ENCODE results near the gene ENPP1.
A peak's percentile ranks its signal among the peaks of the same experiment; 100 is the strongest.
"Not testable (repeated sequence)": the region's sequence is repeated elsewhere in the genome, so short reads cannot be mapped to it uniquely, and the experiment has no call there.

The ENPP1 gene

DNA sequence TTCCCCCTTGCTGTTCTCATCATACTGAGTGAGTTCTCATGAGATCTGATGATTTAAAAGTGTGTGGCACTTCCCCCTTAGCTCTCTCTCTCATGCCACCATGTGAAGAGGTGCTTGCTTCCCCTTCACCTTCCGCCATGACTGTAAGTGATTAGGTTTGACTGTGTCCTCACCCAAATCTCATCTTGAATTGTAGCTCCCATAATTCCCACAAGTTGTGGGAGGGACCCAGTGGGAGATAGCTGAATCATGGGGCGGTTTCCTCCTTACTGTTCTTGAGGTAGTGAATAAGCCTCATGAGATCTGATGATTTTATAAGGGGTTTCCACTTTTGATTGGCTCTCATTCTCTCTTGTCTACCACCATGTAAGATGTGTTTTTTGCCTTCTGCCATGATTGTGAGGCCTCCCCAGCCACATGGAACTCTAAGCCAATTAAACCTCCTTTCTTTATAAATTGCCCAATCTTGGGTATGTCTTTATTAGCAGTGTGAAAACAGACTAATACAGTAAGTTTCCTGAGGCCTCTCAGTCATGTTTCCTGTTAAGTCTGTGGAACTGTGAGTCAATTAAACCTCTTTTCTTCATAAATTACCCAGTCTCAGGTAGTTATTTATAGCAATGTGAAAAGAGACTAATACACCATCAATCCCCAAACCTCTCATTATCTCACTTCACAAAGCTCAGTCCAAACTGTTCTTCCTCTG, 108.4 kb downstream of the ENPP1 start:
- not testable (repeated sequence) for DNase-seq (ENCODE audit: low spot score)

DNA sequence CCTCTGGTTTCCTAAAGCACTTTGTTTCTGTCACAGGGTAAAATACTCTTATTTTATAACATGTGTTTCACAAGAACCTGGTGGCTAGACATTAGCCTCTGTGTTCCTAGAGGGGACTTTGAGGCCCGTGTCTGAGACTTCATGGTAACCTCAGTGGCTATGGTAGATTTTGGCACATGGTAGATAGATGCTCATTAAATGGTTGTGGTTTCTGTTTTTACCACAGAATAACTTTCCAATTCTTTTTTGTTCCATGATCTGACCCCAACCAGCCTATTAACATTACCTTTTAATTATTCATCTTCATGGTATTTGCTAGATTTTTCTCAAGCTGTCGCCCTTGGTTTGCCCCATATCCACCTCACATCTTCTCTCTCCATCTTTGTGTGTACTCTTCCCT, 109.0 kb downstream of the ENPP1 start:
- DNase-seq (ENCODE audit: low spot score): no peak

DNA sequence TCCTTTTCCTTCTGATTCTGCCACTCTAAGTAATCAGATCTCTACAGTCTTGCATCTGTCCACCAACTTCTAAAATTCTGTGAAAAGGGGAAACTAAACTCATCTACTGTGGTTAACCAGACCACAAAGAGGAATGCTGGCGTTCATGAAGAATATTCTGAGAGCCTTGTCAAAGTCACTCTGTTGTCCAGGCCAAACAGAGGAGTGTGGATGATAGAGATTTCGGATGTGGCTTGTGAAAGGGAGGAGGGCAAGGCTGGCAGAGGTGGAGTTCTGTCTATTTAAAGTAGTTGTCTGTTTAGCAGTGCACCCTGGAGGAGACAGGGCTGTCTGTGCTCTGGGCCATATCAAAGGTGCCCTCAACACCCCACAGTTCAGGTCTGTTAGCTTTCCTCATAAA, 109.5 kb downstream of the ENPP1 start:
- peak; percentile 9 for DNase-seq (ENCODE audit: low spot score)

DNA sequence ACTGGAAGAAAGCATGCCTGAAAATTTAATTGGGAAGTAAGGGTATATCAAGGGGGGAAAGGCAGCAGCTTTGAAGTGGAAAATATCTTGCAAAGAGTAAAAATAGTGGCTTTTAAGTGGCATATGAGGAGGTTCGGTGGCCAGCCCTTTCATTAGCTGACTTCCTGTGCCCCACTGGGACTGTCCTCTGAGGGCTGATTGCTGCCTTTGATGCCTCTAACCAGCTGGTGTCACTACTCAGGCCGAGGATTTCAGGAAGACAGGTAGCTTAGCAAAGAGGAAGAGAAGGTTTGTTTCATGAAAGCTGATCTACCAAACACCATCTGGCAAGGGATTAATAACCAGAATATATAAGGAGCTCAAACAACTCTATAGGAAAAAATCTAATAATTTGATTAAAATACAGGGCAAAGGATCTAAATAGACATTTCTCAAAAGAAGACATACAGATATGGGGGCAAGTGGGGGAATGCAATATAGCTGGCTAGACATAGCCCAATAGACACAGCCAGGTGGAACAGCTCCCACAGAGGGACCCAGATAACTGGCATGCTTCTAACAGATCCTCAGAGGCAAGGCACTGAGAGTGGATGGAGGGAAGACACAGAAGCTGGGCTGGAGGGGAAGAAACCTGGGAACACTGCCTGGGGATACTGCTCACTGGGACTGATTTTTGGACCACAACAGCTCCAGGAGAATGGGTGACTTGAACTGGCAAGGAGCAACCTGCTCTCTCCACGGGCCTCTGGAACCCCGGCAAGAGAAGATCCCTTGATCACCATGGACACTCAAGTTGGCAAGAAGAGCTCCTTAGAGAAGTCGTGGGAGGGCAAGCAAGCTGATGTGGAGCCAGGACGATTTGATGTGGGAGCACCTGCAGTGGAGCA, 110.2 kb downstream of the ENPP1 start:
- no peak for DNase-seq (ENCODE audit: low spot score)

DNA sequence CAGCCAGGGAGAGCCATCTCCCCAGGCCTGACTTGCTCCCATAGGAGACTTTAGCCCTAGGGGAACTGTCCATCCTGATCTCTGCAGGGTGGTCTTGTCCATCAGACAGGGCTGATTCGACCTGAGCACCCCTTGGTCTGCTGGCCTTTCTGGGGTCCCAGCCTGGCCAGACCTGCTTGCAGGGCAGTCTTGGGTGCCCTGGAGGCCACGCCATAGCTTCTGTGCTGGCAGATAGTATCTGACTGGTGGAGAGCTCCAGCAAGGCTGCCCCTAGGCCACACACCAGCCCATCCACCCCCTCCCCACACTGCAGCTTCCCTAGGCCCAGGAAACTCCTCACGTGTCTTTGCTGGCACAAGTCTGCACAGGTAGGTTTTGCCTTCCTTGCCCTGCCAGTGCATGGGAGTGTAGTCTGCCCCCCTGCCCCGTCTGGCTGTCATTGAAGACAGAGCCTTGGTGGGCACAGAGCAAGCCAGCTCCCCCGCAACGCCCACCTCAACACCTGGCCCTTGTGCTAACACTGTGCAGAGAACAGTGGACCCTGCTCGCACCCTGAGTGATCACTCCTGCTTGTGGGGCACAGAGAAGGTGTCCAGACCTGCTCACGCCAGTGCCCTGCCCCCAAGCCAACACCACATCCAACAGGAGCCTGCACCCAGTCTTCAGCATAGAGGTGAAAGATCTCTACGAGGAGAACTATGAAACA, 111.0 kb downstream of the ENPP1 start:
- no peak for DNase-seq (ENCODE audit: low spot score)

DNA sequence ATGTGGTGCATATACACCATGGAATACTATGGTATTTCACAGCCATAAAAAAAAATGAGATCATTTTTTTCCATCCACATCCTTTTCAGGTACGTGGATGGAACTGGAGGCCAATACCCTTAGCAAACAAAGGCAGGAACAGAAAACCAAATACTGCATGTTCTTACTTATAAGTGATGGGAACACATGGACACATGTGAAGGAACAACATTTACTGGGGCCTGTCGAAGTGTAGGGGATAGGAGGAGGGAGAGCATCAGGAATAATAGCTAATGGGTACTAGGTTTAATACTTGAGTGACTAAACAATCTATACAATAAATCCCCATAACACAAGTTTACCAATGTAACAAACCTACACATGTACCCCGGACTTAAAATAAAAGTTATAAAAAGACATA, 112.8 kb downstream of the ENPP1 start:
- DNase-seq (ENCODE audit: low spot score): no peak

DNA sequence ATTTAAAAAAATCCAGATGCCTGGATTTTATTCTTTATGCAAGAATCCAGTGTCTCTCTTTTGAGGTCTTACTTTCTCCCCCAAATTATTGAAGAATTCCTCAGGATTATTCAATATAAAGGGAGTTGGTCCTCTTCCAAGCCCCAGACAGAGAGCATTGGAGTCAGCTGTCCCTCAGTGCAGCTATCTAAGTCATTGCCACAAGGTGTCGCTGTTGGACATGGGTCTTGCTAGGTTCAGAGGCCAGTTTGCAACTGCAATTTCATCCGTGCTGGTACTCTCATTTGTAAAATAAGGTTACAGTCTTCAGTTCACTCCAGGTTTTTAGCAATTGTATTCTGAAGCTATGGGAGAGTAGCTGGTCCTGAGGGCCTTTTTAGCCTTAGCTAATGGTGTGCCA, 115.5 kb downstream of the ENPP1 start:
- DNase-seq (ENCODE audit: low spot score): peak; percentile 64

DNA sequence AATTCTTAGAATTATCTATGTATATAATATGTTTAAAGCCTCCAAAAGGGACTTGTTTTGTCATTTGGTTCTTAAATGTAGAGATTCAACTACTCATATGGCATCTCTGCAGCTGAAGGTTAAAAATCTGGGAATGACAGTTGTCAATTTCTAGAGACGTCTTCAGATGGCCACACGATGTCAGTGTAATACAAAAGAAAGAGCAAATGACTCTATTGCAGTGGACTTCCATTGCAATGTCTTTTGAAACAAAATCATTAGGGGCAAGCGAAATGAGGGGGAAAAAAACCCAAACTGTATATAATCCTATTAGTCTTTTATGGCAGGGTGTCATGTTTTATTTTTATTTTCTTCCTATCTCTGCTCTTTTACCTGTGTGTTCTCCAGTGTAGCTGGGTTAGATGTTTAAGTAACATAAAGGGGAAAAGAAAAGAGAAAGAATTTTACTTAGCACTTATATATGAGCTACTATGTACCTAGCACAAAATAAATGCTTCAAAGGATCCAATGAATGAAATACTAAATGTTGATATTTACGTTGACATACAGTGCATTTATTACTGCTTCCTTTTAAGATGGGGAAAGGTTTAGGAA, 117.2 kb downstream of the ENPP1 start:
- no peak for DNase-seq (ENCODE audit: low spot score)

DNA sequence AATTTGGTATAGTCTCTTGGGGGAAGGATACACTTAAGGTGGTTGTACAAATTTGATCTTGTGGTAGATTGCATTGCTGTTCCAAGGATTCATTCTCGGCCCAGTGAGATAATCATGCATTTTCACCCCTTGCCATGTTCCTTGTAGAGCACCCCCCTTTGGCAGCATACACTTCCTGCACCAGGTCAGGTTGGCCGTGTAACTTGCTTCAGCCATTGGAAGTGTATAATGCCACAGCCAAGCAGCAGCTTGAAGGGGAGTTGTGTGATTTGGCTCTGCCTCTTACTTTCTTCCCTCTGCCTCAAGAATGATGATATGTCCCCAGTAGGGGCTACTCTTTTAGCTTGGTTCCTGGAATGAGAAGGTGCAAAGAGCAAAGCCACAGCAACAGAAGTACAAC, 121.4 kb downstream of the ENPP1 start:
- no peak for DNase-seq (ENCODE audit: low spot score)

DNA sequence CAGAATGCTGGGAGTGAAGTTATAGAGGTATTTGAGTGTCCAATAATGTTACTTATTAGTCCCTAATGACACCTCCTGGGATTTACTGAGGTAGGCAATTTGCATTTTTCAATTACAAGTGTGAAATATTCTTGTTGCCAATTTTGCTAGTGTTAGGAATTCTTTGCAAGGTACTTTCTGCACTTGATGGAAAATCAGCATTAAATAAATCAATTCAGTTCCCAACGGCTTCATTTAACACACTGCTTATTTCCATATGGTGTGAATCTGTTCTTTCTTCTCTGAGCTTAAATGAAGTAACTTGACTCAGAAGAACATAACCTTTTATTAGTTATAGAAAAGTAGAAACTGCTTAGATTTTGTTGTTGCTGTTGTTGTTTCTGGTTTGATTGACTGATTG, 122.2 kb downstream of the ENPP1 start:
- DNase-seq (ENCODE audit: low spot score): no peak

DNA sequence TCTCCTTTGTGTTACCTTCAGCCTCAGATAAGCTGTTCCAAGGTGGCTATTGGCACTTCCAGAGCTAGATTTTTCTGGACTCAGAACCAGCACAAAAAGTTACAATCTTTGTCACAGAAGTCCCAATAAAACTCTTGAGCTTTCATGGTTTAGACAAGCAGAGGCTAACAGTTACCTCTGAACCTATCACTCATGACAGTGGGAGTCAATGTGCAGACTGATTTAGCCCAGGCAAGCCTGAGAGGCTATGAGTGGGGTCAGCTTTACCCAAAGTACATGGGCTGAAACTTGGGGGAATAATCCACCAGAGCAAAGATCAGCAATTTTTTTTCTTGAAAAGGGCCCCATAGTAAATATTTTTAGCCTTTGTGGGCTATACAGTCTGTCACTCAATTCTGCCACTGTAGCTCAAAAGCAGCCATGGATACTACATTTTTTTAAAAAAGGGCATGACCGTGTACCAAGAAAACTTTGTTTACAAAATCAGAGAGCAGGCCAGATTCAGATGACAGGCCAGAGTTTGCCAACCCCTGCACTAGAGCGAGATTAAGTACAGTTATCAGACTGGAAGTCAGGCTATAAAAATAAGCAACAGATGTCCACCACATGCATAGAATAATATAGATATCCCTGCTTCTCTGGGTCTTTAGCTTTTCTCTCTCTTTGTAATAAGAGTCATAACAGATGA, 123.4 kb downstream of the ENPP1 start:
- DNase-seq (ENCODE audit: low spot score): no peak

DNA sequence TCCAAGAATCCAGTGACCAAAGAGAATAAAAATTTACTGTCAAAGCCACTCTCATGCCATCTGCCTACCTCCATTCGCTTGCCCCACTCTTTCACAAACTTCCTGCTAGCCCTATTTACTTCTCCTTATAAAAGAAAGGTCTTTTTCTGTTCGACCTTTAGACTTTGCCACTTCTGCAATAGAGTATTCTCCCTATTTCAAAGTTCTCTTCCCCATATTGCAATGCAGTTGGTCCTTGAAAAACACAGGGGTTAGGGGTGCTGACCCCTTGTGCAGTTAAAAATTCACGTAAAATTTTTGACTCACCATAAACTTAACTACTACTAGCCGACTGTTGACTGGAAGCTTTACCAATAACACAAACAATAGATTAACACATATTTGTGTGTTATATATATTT, 128.3 kb downstream of the ENPP1 start:
- no peak for DNase-seq (ENCODE audit: low spot score)

DNA sequence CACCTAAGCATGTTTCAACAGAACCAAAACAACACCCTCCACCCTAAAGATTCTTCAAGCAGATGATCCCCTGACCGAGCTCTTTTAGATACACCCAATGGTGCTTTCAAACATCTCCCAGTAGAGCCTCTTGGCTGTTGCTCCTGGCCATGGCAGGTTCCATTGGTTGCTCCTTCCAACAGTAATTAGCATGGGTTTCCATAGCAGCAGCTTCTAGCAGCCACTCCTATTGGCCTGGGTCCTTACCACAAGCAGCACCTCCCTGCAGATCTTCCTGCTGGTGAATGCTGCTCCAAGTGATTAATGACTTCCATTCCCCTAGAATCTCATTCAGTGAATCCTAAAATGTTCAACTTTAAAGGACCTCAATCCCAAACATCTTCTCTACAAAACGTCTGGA, 129.4 kb downstream of the ENPP1 start:
- no peak for DNase-seq (ENCODE audit: low spot score)

DNA sequence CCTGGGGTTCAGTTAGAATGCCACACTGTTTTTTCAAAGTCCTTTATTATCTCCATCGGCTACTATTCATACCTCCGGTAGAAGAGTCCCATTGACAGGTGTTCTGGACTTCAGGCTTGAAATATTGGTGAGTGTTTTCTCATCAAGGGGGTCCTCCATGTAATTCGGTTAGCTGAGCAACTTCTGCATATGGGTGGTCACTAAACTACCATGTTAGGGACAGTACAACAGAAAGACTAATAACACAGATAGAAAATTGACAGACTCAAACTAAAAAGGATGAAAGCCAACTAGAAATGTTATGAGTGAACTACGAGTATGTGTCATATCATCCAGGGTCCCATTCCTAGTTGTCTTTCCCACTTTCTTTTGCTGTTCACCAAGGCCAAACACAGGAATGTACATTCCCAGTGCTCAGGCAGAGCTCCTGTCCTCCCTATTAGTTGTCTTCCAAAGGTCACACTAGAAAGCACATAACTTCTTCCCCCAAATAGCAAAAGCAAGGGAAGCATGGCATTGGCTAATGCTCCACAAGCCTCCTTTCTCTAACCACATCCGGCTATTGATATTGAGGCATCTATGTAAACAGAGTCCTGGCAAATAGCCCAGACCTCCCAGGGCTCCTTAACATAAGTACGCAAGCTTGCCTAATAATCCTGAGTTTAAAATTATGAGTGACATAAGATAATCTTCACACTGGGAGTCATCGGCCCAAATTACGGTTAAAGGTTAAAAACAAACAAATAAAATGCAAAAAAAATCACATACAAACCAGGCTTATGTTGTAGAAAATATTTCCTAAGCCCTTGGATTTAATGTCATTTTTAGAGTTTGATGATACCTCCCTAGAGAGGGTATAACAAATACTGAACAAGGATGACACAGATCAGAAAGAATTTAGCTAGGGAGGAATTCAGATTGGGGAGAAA, 130.1 kb downstream of the ENPP1 start:
- DNase-seq (ENCODE audit: low spot score): no peak
